ENCODE results near the gene SLC6A19. TPM values are rescaled to one million over a fixed set of nuclear protein-coding genes. Genes with fewer than 3 reads are reported as not detected.

SLC6A19 gene
- polyA plus RNA-seq, 1 donor = 67.4 TPM

GRCh38 chr5:1192971-1193590, 8.3 kb upstream of the SLC6A19 start:
- DNase-seq = no peak

- DNase-seq = no peak
These were observed 7.8 kb upstream of the SLC6A19 start for GRCh38 chr5:1193591-1193985.

- DNase-seq = no peak
These were observed 7.0 kb upstream of the SLC6A19 start for GRCh38 chr5:1194378-1194777.

GRCh38 chr5:1195439-1195838, 6.0 kb upstream of the SLC6A19 start:
- no peak for DNase-seq

- no peak for DNase-seq
These were observed 5.5 kb upstream of the SLC6A19 start for GRCh38 chr5:1195916-1196315.

GRCh38 chr5:1196562-1196961, 4.8 kb upstream of the SLC6A19 start:
- DNase-seq = no peak

GRCh38 chr5:1197876-1198666, 3.3 kb upstream of the SLC6A19 start:
- DNase-seq = no peak

- DNase-seq = no peak
These were observed 2.1 kb upstream of the SLC6A19 start for GRCh38 chr5:1199340-1199648.

- DNase-seq = no peak
These were observed 1.5 kb upstream of the SLC6A19 start for GRCh38 chr5:1199649-1200494.

GRCh38 chr5:1200495-1201326, 684 bp upstream of the SLC6A19 start:
- DNase-seq = no peak

GRCh38 chr5:1202026-1202797, 817 bp downstream of the SLC6A19 start:
- DNase-seq = no peak

GRCh38 chr5:1202798-1203185, 1.4 kb downstream of the SLC6A19 start:
- no peak for DNase-seq

- DNase-seq = no peak
These were observed 2.0 kb downstream of the SLC6A19 start for GRCh38 chr5:1203311-1203967.

GRCh38 chr5:1203968-1204692, 2.7 kb downstream of the SLC6A19 start:
- DNase-seq = no peak

GRCh38 chr5:1204693-1205242, 3.4 kb downstream of the SLC6A19 start:
- DNase-seq = peak; percentile 84

GRCh38 chr5:1205255-1206180, 4.1 kb downstream of the SLC6A19 start:
- DNase-seq = no peak

- no peak for DNase-seq
These were observed 5.4 kb downstream of the SLC6A19 start for GRCh38 chr5:1206521-1207412.

GRCh38 chr5:1207555-1207954, 6.2 kb downstream of the SLC6A19 start:
- no peak for DNase-seq
